ENCODE results near the gene GALNS.
"Not testable (repeated sequence)": the region's sequence is repeated elsewhere in the genome, so short reads cannot be mapped to it uniquely, and the experiment has no call there.

Gene GALNS

DNA sequence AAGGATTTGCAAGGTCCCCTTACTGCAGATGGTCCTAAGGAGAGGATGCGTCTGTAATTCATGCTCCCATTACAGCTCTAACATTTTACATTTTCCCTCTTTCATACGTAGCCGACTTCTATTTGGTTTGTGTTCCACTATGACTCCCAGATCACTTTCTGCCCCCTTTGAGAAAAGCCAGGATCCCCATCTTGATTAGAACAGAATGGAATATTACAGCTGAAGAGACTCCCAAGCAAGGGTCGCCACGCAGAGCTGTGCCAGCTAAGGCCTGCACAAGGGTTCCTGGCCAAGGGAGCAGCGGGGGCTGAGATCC, 56.5 kb downstream of the GALNS start:
- H3K27ac ChIP-seq (ENCODE audit: low read depth, low read length), result no peak overlapping the region
- no peak overlapping the region for H3K4me3 ChIP-seq (ENCODE audit: low read depth in 1 of 2, low read length in 2 of 2)
- no peaks in the 10 kb centered on the region for H3K4me1 ChIP-seq (ENCODE audit: insufficient read depth, low read length)
- H3K36me3 ChIP-seq (ENCODE audit: insufficient read depth, low read length), result no peaks in the 10 kb centered on the region
- H3K9me3 ChIP-seq (ENCODE audit: low read length), result no peaks in the 10 kb centered on the region
- H3K9ac ChIP-seq (ENCODE audit: low read length), result no peak overlapping the region
- H3K27me3 ChIP-seq (ENCODE audit: control insufficient read depth in 1 of 2, insufficient read depth in 2 of 2, low read length in 2 of 2), result peaks cover 0 to 10% of the 10 kb centered on the region in 2 donors

DNA sequence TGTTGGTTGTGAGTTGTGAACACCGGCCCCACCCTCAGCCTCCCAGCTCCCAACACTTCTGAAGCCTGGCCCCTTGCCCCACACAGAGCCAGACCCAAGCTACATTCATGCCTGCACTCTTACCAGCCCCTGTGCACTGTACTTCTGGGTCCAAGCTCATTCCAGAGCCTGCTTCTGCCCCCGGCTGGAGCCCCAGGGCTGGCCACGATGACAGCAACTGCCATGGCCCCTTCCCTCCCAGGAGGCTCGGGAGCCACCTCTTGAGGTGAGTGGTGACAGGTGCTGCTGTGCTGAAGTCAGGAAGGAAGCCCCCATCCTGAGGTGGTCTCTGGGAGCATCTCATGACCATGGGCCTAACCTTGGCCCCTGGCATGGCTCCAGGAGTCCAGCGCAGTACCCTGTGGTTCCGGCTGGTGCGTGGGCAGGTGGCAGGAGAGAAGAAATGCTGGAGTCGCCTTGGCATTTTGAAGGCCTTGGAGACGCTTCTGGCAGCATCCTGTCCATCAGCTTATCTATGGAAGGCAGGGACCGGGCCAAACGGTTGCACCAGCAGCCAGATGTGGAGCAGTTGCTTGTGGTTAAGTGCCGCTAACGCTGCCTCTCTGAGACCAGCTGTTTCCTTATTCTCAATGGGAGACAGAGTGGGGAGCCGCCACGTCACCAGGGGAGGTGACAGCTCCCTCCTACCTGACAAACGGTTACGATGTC, 57.0 kb downstream of the GALNS start:
- H3K27me3 ChIP-seq (ENCODE audit: control insufficient read depth in 1 of 2, insufficient read depth in 2 of 2, low read length in 2 of 2), result peaks cover 0 to 8% of the 10 kb centered on the region in 2 donors
- no peaks in the 10 kb centered on the region for H3K9me3 ChIP-seq (ENCODE audit: low read length)
- no peaks in the 10 kb centered on the region for H3K36me3 ChIP-seq (ENCODE audit: insufficient read depth, low read length)
- no peak overlapping the region for H3K27ac ChIP-seq (ENCODE audit: low read depth, low read length)
- H3K4me1 ChIP-seq (ENCODE audit: insufficient read depth, low read length), result no peaks in the 10 kb centered on the region
- no peak overlapping the region for H3K4me3 ChIP-seq (ENCODE audit: low read depth in 1 of 2, low read length in 2 of 2)
- no peak overlapping the region for H3K9ac ChIP-seq (ENCODE audit: low read length)

DNA sequence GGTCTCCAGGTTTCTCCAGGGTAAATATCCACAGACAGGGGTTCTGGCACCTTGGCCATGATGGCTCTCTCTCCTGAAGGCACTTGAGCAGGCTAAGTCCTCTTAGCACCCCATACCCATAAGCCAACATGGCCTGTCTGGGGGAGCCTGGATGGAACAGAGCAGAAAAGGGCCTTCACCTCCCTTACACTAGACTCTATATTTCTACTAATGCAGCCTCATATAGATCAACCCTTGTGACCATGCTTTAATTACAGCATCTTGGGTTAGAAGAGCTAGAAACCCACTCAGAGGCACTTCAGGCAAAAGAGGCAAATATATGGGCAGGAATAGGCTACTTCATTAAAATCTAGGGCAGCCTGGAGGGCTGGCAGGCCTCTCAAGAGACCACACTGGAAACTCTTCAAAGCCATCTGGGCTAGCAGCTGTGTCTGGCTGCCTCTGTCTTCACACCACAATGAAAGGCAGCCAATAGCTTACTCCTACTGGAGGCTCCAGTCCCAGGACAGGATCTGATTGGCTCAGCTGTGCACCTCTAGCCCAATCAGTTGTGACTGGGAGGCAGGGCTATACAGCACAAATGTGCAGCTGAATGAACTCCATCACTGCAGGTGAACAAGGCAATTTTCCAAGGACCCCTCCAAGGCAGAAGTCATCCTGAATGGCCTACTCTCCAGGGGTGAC, 57.8 kb downstream of the GALNS start:
- Histone ChIP-seq H3K36me3 (ENCODE audit: insufficient read depth, low read length) (no peaks in the 10 kb centered on the region), H3K27me3 (ENCODE audit: control insufficient read depth in 1 of 2, insufficient read depth in 2 of 2, low read length in 2 of 2) (no peaks in the 10 kb centered on the region), H3K9me3 (ENCODE audit: low read length) (no peaks in the 10 kb centered on the region), H3K4me1 (ENCODE audit: insufficient read depth, low read length) (no peaks in the 10 kb centered on the region), H3K9ac (ENCODE audit: low read length) (no peak overlapping the region), H3K27ac (ENCODE audit: low read depth, low read length) (no peak overlapping the region), H3K4me3 (ENCODE audit: low read depth in 1 of 2, low read length in 2 of 2) (no peak overlapping the region)

DNA sequence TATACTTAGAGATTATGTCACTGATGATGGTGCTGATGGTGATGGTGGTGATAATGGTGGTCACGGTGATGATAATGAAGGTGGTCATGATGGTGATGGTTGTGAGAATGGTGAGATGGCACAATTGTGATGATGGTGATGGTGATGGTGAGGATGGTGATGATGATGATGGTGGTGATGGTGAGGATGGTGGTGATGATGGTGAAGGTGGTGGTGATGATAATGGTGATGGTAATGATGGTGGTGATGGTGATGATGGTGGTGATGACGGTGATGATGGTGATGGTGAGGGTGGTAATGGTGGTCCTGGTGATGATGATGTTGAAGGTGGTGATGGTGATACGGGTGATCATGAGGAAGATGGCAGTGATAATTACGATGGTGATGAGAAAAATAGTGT, 58.7 kb downstream of the GALNS start:
- no peak overlapping the region for H3K9ac ChIP-seq (ENCODE audit: low read length)
- H3K27ac ChIP-seq (ENCODE audit: low read depth, low read length), result no peak overlapping the region
- no peaks in the 10 kb centered on the region for H3K36me3 ChIP-seq (ENCODE audit: insufficient read depth, low read length)
- H3K4me3 ChIP-seq (ENCODE audit: low read depth in 1 of 2, low read length in 2 of 2), result no peak overlapping the region
- peaks cover 0 to 7% of the 10 kb centered on the region in 2 donors for H3K27me3 ChIP-seq (ENCODE audit: control insufficient read depth in 1 of 2, insufficient read depth in 2 of 2, low read length in 2 of 2)
- no peaks in the 10 kb centered on the region for H3K4me1 ChIP-seq (ENCODE audit: insufficient read depth, low read length)
- H3K9me3 ChIP-seq (ENCODE audit: low read length), result no peaks in the 10 kb centered on the region

DNA sequence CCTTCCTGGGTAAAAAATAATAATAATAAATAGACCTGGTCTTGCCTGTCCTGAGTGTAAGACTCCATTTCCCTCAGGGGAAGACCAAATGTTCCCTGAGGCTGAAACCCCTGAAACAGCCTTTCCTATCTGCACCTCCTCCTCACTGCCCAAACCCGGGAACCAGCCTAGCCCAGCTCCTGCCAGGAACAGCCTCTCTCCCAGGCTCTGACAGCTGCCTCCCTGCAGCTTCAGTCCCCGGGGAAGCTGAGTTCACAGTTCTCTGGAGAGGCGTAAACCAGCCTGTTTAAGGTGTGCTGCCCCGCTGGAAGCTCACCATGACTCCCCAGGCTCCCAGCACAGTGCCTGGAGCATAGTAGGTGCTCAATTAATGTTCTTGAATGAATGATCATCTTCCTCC, 60.5 kb downstream of the GALNS start:
- H3K9me3 ChIP-seq (ENCODE audit: low read length), result no peaks in the 10 kb centered on the region

DNA sequence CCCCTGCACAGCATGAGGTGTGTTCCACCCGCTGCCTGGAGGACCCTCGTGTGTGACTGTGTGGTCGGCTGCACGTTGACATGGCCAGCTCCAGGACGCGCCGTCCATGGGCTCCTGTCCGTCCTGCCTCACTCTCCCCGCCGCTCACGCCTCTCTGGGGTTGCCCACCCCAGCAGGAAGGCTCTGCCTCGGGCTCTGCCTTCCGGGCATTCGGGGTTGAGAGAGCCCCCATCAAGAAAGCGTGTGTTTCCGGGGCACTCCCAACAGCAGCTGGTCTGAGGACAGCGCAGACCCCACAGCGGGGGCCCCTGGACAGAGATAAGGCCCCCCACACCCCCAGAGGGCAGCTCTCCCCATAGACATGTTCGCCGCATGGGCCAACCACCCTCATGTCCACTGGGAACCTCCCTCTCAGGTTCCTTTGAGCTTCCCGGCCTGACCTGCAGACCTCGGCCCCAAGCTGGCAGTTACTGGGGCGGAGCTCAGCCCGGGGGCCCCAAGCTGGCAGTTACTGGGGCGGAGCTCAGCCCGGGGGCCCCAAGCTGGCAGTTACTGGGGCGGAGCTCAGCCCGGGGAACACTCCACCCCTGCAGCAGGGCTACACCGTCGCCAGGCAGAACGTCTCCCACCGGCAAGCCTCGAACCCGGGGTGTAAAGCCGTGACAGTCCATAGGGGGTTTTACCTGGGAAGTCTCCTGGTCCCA, 63.3 kb downstream of the GALNS start:
- H3K9ac ChIP-seq (ENCODE audit: low read length), result no peak overlapping the region
- H3K27me3 ChIP-seq (ENCODE audit: control insufficient read depth in 1 of 2, insufficient read depth in 2 of 2, low read length in 2 of 2), result peaks cover 0 to 22% of the 10 kb centered on the region in 2 donors
- no peak overlapping the region for H3K27ac ChIP-seq (ENCODE audit: low read depth, low read length)
- H3K4me1 ChIP-seq (ENCODE audit: insufficient read depth, low read length), result no peaks in the 10 kb centered on the region
- no peaks in the 10 kb centered on the region for H3K36me3 ChIP-seq (ENCODE audit: insufficient read depth, low read length)
- no peak overlapping the region for H3K4me3 ChIP-seq (ENCODE audit: low read depth in 1 of 2, low read length in 2 of 2)
- H3K9me3 ChIP-seq (ENCODE audit: low read length), result no peaks in the 10 kb centered on the region

More for the DNA sequence above, 60.5 kb downstream of the GALNS start:
- H3K27ac ChIP-seq (ENCODE audit: low read depth, low read length), result no peak overlapping the region
- no peaks in the 10 kb centered on the region for H3K36me3 ChIP-seq (ENCODE audit: insufficient read depth, low read length)
- peaks cover 0 to 22% of the 10 kb centered on the region in 2 donors for H3K27me3 ChIP-seq (ENCODE audit: control insufficient read depth in 1 of 2, insufficient read depth in 2 of 2, low read length in 2 of 2)
- no peak overlapping the region for H3K9ac ChIP-seq (ENCODE audit: low read length)
- no peaks in the 10 kb centered on the region for H3K4me1 ChIP-seq (ENCODE audit: insufficient read depth, low read length)
- no peak overlapping the region for H3K4me3 ChIP-seq (ENCODE audit: low read depth in 1 of 2, low read length in 2 of 2)

DNA sequence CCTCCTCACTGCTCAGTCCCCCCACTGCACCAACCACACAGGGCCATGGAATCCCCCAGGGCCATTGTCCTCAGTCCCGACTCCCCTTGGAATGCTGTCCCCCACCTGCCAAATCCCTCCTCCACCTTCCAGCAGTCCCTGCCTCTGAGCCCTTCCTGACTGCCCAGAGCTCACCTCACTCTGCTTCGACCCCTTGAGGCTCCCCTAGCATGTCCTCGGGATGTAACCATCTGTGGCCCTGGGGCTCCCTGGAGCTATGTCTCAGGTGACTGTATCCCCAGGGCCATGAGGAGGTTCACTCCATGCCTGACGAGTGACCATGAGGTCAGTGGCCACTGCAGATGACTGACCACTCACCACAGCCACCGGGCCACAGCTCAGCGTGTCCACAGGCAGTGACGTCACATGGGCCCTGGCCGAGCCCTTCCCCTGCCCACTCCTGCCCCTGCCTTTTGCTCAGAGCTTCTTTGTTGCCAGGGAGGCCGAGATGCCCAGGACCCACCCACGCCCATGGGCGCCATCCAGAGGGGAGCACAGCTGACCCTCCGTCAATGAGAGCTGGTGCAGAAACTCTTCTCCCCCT, 64.0 kb downstream of the GALNS start:
- no peaks in the 10 kb centered on the region for H3K36me3 ChIP-seq (ENCODE audit: insufficient read depth, low read length)
- H3K9me3 ChIP-seq (ENCODE audit: low read length), result no peaks in the 10 kb centered on the region
- H3K9ac ChIP-seq (ENCODE audit: low read length), result no peak overlapping the region
- no peaks in the 10 kb centered on the region for H3K4me1 ChIP-seq (ENCODE audit: insufficient read depth, low read length)
- no peak overlapping the region for H3K4me3 ChIP-seq (ENCODE audit: low read depth in 1 of 2, low read length in 2 of 2)
- peaks cover 0 to 22% of the 10 kb centered on the region in 2 donors for H3K27me3 ChIP-seq (ENCODE audit: control insufficient read depth in 1 of 2, insufficient read depth in 2 of 2, low read length in 2 of 2)
- H3K27ac ChIP-seq (ENCODE audit: low read depth, low read length), result no peak overlapping the region

DNA sequence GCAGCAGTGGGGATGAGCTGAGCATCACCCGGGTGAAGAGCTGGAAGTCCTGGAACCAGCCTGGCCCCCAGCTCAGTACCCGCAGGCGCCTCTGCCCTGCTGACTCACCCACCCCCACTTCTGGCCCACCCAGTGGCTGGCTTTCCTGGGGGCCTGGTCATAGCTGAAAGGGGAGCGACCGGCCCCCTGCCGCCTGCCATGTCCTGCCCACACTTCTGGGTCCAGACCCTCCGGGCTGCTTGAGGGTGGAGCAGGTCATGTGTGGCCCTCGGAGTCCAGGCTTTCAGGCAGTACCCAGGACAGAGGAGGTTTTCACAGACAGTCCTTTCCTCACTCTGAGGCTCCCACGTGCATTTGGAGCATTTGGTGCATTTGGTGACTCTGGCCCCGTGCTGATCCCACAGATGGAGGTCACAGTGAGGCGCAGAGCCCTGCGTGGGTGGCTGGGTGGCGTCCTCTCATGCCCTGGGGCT, 64.6 kb downstream of the GALNS start:
- no peaks in the 10 kb centered on the region for H3K4me1 ChIP-seq (ENCODE audit: insufficient read depth, low read length)
- no peaks in the 10 kb centered on the region for H3K36me3 ChIP-seq (ENCODE audit: insufficient read depth, low read length)
- H3K4me3 ChIP-seq (ENCODE audit: low read depth in 1 of 2, low read length in 2 of 2), result no peak overlapping the region
- peaks cover 0 to 22% of the 10 kb centered on the region in 2 donors for H3K27me3 ChIP-seq (ENCODE audit: control insufficient read depth in 1 of 2, insufficient read depth in 2 of 2, low read length in 2 of 2)
- no peak overlapping the region for H3K9ac ChIP-seq (ENCODE audit: low read length)
- H3K27ac ChIP-seq (ENCODE audit: low read depth, low read length), result no peak overlapping the region
- H3K9me3 ChIP-seq (ENCODE audit: low read length), result no peaks in the 10 kb centered on the region

DNA sequence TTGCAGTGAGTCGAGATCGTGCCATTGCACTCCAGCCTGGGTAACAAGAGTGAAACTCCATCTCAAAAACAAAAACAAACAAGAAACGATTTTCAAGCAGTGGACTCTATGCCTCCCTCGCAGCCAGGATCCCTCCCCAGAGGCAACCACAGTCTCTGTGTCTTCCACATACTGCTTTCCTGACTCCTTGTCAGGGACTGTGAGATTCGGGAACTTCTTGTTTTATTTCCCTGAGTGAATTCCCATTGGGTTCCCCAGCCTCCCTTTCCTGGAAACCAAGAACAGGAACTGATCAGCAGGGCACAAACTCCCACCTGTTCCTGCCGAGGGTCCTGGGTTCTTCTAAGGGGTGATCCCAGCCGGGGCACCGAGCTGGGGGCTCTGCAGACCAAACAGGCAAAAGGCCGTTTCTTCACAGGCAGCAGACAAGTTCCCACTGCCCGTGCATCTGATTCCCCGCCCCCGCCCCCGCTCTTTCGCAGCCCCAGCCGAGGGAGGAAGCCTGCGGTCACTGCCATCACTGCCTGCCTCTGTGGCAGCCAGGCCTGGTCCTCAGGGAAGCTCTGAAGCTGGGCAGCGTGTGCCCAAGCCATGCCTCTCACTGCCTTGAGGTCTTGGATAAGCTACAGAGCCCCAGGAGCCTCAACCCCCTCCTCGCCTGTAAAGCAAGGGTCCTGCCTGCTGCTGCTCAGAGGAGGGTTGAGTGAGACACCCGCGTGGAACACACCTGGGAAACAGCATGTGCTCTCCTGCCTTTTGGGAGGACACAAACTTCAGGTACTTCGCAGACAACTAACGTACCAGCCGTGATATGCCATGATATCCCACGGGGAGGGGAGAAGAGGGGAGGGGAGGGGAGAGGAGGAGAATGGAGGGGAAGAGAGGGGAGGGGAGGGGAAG, 66.2 kb downstream of the GALNS start:
- H3K9ac ChIP-seq (ENCODE audit: low read length), result no peak overlapping the region
- H3K36me3 ChIP-seq (ENCODE audit: insufficient read depth, low read length), result no peaks in the 10 kb centered on the region
- H3K27me3 ChIP-seq (ENCODE audit: control insufficient read depth in 1 of 2, insufficient read depth in 2 of 2, low read length in 2 of 2), result peaks cover 0 to 22% of the 10 kb centered on the region in 2 donors
- H3K4me1 ChIP-seq (ENCODE audit: insufficient read depth, low read length), result no peaks in the 10 kb centered on the region
- no peak overlapping the region for H3K27ac ChIP-seq (ENCODE audit: low read depth, low read length)
- H3K9me3 ChIP-seq (ENCODE audit: low read length), result no peaks in the 10 kb centered on the region
- H3K4me3 ChIP-seq (ENCODE audit: low read depth in 1 of 2, low read length in 2 of 2), result no peak overlapping the region

DNA sequence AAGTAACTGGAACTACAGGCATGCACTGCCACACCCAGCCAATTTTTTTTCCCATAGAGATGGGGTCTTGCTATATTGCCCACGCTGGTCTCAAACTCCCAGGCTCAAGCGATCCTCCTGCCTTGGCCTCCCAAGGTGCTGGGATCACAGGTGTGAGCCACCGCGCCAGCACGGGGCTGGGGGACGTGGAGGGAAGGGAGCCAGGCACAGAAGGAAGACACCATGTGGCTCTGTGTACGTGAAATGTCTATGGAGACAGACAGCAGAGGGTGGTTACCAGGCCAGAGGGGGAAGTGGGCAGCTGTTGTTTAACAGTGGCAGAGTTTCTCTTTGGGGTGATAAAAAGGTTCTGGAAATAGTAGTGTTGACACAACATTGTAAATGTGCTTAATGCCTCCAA, 67.2 kb downstream of the GALNS start:
- Histone ChIP-seq H3K36me3 (ENCODE audit: insufficient read depth, low read length) (no peaks in the 10 kb centered on the region), H3K9me3 (ENCODE audit: low read length) (no peaks in the 10 kb centered on the region), H3K4me1 (ENCODE audit: insufficient read depth, low read length) (no peaks in the 10 kb centered on the region), H3K27ac (ENCODE audit: low read depth, low read length) (no peak overlapping the region), H3K4me3 (ENCODE audit: low read depth in 1 of 2, low read length in 2 of 2) (no peak overlapping the region), H3K27me3 (ENCODE audit: control insufficient read depth in 1 of 2, insufficient read depth in 2 of 2, low read length in 2 of 2) (peaks cover 0 to 22% of the 10 kb centered on the region in 2 donors), H3K9ac (ENCODE audit: low read length) (no peak overlapping the region)

DNA sequence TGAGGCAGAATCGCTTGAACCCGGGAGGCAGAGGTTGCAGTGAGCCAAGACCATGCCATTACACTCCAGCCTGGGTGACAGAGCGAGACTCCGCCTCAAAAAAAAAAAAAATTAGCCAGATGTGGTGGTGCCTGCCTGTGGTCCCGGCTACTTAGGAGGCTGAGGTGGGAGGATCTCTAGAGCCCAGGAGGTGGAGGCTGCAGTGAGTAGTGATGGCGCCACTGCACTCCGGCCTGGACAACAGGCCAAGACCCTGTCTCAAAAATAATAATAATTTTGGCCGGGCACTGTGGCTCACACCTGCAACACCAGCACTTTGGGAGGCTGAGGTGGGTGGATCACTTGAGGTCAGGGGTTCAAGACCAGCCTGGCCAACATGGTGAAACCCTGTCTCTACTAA, 68.0 kb downstream of the GALNS start:
- H3K9ac ChIP-seq (ENCODE audit: low read length); H3K4me3 ChIP-seq (ENCODE audit: low read depth in 1 of 2, low read length in 2 of 2); H3K9me3 ChIP-seq (ENCODE audit: low read length); H3K4me1 ChIP-seq (ENCODE audit: insufficient read depth, low read length); H3K36me3 ChIP-seq (ENCODE audit: insufficient read depth, low read length); H3K27ac ChIP-seq (ENCODE audit: low read depth, low read length): not testable (repeated sequence)
- H3K27me3 ChIP-seq (ENCODE audit: control insufficient read depth in 1 of 2, insufficient read depth in 2 of 2, low read length in 2 of 2), result peaks cover 0 to 22% of the 10 kb centered on the region in 2 donors

All from muscle layer of colon (tissue), 2 donors.